ENCODE data around the gene PBLD.
"Not testable (repeated sequence)": the region's sequence is repeated elsewhere in the genome, so short reads cannot be mapped to it uniquely, and the experiment has no call there.

PBLD gene

GRCh38 chr10:68277814-68278213, 54.9 kb downstream of the PBLD start:
- not testable (repeated sequence) for DNase-seq

DNA sequence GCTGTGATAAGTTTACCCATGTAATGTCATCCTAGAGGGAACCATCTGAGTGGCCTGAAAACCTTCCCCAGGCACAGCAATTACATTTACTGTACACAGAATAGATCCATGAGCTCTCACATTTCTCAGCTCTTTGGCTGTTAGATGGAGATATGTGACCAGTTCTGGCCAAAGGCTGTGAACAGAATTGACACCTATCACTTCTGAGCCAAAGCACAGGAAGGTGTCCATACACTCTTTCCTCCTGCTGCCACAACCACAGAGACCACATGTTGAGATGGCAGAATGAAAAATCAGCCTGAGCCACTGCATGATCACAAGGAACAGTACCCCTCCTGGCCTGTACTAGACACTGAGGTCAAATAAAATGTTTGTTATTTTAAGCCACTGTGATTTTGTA, 56.5 kb downstream of the PBLD start:
- no peak for DNase-seq

- no peak for DNase-seq
Measured at GRCh38 chr10:68275600-68276126, 57.1 kb downstream of the PBLD start.

- DNase-seq, result no peak
Measured at GRCh38 chr10:68272833-68273232, 59.9 kb downstream of the PBLD start.

DNA sequence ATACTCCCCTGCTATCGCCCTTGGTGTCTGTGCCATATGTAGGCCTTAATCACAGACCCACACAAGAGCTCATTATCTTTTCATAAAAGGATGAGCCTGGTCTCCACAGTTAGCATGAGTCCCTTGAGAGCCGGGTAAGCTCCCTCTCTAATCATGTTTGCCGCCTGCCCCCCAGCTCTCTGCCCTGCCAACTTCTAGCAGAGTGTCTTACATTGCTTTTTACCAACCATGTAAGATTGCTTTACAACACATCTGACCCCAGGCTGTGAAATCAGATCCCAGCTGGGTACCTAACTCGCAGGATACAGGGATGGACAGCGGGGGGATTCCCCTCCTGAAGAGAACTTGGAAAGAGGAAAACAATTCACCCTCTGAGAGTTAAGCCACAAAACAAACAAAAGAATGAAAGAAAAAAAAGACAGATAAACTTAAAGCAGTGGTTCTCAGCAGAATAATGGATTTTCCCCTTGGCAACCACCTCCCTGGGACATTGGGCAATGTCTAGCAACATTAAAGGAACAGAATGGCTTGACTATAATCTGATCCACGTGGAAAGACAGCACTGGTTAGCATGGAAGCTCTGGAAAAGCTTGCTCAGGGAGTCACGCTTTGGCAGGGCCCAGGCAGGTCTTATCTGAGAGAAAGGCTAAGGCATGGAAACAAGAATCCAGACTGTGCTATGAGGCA, 61.4 kb downstream of the PBLD start:
- no peak for DNase-seq

DNA sequence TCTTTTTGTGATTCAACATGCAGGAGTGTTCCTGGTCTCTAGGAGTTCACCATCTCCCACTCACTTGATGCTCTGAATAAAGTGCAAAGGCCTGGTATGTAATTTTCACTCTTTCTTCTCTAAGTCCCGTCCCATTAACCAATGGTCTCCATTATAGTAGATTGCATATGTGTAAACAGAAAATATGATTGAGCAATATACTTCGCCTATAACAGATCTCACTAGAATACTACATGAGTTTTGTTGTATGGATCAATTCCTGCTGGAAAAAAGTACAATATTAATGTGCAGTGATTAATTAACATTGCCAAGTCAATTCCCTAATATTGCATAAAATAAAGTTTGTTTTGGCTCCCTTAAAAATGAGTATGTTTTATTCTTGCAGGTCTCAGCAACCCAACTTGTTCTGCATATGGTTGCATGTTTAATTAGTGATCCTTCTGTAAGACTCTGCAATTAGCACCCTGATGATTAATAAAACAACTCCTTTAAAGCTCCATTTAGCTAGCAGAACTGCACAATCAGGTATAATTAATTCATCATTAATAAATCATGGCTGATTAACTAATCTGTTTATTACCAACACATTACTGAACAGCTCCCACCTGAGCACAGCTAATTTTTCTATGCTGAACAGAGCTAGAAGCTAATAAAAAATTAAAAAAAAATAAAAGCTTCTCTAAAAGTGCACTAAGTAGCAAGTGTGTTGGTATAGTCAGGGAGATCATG, 63.0 kb downstream of the PBLD start:
- DNase-seq, result no peak

- DNase-seq, result no peak
Measured at GRCh38 chr10:68261132-68261856, 71.4 kb downstream of the PBLD start.

DNA sequence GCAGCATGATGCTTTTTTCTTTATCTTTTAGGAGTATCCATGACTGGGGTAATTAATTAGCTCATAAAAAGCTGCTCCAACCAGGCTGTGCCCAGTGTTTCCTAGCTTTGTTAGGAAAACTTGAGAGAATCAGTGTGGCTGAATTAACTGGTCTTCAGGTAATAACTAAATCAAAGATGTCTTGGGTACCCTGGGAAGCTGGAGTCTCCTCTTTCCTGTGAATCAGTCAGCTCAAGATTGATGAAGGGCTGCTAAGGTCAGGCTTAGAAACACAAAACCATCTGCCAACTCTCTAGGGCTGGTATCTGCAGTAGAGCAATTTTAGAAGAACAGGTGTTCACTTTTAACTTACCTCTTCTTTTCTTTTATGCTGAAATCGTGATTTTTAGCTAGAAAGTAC, 79.4 kb downstream of the PBLD start:
- DNase-seq, result no peak

DNA sequence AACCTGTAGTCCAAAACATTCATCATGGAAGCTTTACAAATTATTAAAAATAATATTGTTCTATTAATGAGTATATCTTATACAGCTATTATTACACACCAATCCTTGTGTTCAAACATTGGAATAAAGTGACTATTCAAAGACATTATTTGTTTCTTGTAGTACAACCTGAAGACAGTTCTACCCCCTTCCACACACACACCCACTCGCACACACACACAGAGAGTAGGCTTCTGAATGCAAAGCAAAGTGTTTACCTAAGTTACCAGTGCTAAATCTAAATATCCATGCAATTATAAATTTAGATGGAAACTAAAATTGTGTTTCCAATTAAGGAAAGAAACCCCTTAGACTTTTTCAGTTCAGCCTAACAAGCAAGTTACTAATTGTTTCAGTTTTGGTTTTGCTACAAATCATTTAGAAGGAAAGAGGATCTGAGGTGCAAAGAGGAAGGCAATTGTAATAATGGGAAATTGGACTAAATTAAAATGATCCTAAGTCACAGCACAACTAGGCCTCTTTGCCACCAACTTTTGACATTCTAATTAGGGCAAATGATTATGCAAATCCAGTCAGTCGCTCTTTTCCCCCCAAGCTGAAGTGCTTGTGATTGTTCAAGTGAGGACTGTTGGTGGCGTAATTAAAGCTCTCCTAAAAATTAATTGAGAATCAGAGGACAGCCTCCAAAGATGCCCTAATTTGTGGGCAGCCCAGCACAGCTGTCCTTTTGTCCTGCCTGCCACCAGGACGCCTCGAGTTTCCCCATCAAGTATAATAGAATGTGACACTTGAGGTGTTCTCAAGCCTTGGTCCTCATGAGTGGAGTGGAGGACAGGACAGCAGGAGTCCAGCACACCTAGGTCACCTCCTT, 80.9 kb downstream of the PBLD start:
- no peak for DNase-seq

DNA sequence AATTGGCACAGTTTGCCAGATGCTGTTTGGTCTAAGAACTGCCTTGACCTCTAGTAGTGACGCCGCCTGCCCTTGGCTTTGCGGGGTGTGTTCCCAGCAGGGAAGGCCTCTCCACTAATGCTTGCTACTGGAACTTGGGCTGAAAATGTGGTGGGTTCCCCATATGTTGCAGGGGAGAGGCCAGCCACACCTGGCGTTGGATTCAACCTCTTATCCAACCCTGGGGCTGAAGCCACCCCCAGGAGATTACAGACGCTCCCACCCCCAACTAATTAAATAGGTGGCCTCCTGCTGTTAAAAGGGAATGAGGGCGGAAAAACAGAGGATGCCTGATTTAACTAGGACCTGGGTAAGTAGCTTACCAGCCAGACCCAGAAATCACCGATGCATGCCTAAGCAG, 81.6 kb downstream of the PBLD start:
- DNase-seq, result no peak

GRCh38 chr10:68249297-68249696, 83.4 kb downstream of the PBLD start:
- DNase-seq, result no peak

DNA sequence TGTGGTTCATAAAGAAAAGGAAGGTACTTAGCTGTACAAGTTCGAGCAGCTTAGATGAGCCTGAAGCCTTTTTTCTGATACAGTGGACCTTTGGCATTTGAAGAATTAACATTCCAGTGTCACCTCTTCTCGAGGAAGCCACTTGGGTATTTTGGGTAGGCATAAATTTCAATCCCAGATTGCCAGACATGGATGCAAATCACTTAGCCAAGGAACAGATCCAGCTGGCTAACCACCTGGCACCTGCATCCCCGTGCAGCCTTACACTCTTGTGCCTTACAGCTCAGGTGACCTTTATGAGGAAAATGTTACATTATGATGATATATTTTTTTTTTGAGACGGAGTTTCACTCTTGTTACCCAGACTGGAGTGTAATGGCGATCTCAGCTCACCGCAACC, 84.8 kb downstream of the PBLD start:
- DNase-seq, result no peak

GRCh38 chr10:68246397-68246796, 86.3 kb downstream of the PBLD start:
- DNase-seq, result not testable (repeated sequence)

- DNase-seq, result no peak
Measured at GRCh38 chr10:68242051-68242450, 90.7 kb downstream of the PBLD start.

DNA sequence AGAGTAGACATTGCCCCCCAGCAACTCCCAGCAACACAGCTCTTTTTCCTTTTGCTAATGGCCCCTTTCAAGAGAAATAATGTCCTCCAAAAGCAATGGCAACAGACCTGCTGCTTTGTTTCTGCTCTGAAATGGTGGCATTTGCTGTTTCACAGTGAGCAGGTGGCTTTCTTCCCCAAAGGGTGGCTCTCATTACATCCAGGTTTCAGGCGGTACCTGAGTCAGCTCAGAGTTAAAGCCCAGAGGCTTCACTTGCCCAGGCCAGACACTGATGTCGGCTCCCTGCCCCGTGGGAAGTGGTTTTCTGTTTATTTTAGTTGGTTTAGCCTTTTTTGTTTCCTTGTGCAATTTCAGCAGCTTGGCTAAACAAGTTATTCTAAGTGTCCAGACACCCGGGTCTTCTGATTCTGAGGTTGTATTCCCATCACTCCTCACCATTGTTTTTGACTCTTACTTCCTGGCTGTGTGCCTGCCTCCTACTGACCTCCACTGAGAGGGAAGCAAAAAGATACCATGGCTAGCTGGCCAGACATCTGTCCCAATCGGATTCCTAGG, 93.1 kb downstream of the PBLD start:
- DNase-seq, result no peak

DNA sequence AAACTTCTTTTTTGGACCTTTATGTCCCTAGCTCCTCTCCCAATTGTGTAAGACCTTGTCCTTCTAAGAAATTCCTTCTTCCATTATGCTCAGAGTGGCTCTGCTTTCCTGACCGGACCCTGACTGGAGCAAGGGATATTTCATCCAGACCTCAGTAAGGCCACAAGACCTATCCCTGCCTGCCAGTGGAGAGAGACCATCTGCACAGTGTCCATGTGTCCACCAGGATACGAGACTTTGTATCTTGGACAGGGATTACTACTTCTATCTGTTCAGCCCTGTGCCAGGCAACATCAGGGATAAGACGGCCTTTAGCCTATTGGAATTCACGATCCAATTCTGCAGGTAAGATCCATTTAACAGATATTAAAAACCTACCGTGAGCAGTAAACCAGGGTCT, 93.7 kb downstream of the PBLD start:
- DNase-seq, result no peak

- DNase-seq, result no peak
Measured at GRCh38 chr10:68238371-68238770, 94.4 kb downstream of the PBLD start.

DNA sequence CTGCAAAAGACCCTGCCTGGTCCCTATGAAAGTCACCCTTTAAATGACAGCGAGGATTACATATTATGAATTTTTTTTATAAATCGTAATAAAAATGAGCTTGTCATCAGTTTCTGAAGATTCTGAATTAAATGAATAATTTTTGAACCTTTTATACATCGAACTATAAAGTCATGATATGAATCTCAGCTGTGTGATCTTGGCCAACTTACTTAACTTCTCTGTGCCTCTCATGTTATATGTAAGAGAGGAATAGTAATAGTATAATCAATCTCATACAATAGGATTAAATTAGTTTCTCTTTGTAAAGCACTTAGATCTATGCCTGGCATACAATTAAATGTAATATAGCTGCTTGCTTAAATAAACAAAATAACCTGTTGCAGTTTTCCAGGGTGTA, 95.6 kb downstream of the PBLD start:
- no peak for DNase-seq

- peak; percentile 63 for DNase-seq
Measured at GRCh38 chr10:68235581-68235980, 97.1 kb downstream of the PBLD start.

GRCh38 chr10:68235111-68235510, 97.6 kb downstream of the PBLD start:
- no peak for DNase-seq

DNA sequence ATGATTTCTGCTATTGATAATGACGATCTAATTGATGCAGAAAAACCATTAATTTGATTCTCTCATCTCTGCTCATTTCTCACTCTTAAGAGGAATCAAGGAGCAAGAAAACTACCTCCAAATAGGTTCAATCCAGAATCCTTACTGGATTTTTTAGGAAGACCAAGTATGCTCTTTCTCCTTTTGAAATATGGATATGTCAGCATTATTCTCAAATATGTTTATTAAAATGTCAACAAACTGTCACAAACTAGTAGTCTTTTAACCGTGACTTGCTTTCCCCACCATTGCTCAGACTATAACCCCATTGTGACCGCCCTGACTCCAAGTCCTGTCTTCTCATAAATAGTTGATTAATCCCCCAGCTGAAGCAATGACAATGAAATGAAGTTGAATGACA, 99.7 kb downstream of the PBLD start:
- DNase-seq, result no peak

All from NCI-H1694 (cell line).